Measurements from ENCODE around the gene TLE4. TPM values are rescaled to one million over a fixed set of nuclear protein-coding genes. Genes with fewer than 3 reads are reported as not detected.

Gene TLE4
- total RNA-seq, 1 donor from 2014 or later: 102 TPM

GRCh38 chr9:79769476-79770275, 197.9 kb downstream of the TLE4 start:
- Mint-ChIP-seq H3K27ac (ENCODE audit: unreplicated experiment) (no peak overlapping the region), H3K4me1 (ENCODE audit: unreplicated experiment) (peaks cover 16% of the 10 kb centered on the region), H3K9me3 (ENCODE audit: unreplicated experiment) (no peaks in the 10 kb centered on the region), H3K27me3 (ENCODE audit: unreplicated experiment) (peaks cover 8% of the 10 kb centered on the region), H3K4me3 (ENCODE audit: unreplicated experiment) (no peak overlapping the region), H3K36me3 (ENCODE audit: unreplicated experiment) (no peaks in the 10 kb centered on the region)
- TF ChIP-seq CTCF (IDR thresholded peaks at IDR 0.05): no peak
- DNase-seq (ENCODE audit: extremely low spot score, unreplicated experiment): no peak

DNA sequence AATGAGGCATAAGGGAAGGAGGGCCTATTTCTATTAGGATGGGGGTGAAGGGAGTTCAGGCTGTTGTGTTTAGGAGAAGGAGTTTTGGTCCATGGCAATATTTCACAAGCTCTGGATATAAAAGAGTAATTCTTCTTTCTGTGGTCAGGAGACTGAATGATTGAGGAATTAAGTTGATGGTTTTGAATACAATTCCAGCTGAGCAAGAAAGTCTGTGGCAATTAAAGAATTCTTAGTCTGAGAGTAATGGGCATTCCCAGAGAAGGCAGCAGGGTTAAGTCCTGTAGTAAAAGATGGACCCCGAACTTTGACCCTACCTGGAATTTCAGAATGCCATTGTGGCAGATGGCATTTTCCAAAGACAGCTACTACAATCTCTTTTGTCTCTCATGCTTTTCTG, 202.6 kb downstream of the TLE4 start:
- Mint-ChIP-seq H3K9me3 (ENCODE audit: unreplicated experiment) (no peaks in the 10 kb centered on the region), H3K4me1 (ENCODE audit: unreplicated experiment) (peaks cover 7% of the 10 kb centered on the region), H3K36me3 (ENCODE audit: unreplicated experiment) (no peaks in the 10 kb centered on the region), H3K4me3 (ENCODE audit: unreplicated experiment) (no peak overlapping the region), H3K27ac (ENCODE audit: unreplicated experiment) (no peak overlapping the region), H3K27me3 (ENCODE audit: unreplicated experiment) (peaks cover 6% of the 10 kb centered on the region)
- no peak for DNase-seq (ENCODE audit: extremely low spot score, unreplicated experiment)
- TF ChIP-seq CTCF (IDR thresholded peaks at IDR 0.05): no peak
